HL-60 (cell line): ENCODE measurements around the gene TIMELESS.

ENCODE experiments used
- POLR2AphosphoS5 ChIP-seq: IDR thresholded peaks from 2 replicates; pipeline ENCODE4 v1.6.1; 2012; ENCODE audit warnings: low read depth
- TF ChIP-seq, protein P1 (sequence below): IDR thresholded peaks from 2 replicates; pipeline ENCODE4 v1.6.1; 2012; ENCODE audit warnings: low read depth; ENCODE audit not compliant: insufficient replicate concordance
- TF ChIP-seq, protein P2 (sequence below): IDR thresholded peaks from one replicate; pipeline ENCODE4 v1.5.1; 2011; ENCODE audit warnings: low read length, control low read depth, inconsistent platforms; ENCODE audit not compliant: insufficient read depth

DNA sequence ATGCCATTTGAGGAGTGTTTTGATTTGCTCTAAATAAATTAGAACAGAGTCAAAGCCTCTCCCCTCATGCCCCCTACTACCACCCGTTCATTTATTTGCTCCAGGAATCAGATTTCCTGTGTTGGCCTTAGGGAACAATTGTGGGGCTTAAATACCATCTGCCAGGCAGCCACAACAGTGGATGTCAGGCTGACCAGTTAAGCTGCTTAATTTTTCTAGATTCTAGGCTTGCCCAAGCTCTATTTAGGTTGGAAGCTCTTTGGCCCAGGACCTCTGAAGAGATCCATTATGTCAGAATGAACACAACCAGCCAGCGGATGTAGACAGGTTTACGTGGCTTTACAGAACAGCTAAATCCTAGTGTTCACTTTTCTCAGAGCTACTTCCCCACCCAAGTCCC lies 1.0 kb upstream of the TIMELESS start:
- no peak for TF ChIP-seq POLR2AphosphoS5
- TF ChIP-seq, protein P1, sequence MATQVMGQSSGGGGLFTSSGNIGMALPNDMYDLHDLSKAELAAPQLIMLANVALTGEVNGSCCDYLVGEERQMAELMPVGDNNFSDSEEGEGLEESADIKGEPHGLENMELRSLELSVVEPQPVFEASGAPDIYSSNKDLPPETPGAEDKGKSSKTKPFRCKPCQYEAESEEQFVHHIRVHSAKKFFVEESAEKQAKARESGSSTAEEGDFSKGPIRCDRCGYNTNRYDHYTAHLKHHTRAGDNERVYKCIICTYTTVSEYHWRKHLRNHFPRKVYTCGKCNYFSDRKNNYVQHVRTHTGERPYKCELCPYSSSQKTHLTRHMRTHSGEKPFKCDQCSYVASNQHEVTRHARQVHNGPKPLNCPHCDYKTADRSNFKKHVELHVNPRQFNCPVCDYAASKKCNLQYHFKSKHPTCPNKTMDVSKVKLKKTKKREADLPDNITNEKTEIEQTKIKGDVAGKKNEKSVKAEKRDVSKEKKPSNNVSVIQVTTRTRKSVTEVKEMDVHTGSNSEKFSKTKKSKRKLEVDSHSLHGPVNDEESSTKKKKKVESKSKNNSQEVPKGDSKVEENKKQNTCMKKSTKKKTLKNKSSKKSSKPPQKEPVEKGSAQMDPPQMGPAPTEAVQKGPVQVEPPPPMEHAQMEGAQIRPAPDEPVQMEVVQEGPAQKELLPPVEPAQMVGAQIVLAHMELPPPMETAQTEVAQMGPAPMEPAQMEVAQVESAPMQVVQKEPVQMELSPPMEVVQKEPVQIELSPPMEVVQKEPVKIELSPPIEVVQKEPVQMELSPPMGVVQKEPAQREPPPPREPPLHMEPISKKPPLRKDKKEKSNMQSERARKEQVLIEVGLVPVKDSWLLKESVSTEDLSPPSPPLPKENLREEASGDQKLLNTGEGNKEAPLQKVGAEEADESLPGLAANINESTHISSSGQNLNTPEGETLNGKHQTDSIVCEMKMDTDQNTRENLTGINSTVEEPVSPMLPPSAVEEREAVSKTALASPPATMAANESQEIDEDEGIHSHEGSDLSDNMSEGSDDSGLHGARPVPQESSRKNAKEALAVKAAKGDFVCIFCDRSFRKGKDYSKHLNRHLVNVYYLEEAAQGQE: no peak
- TF ChIP-seq, protein P2, sequence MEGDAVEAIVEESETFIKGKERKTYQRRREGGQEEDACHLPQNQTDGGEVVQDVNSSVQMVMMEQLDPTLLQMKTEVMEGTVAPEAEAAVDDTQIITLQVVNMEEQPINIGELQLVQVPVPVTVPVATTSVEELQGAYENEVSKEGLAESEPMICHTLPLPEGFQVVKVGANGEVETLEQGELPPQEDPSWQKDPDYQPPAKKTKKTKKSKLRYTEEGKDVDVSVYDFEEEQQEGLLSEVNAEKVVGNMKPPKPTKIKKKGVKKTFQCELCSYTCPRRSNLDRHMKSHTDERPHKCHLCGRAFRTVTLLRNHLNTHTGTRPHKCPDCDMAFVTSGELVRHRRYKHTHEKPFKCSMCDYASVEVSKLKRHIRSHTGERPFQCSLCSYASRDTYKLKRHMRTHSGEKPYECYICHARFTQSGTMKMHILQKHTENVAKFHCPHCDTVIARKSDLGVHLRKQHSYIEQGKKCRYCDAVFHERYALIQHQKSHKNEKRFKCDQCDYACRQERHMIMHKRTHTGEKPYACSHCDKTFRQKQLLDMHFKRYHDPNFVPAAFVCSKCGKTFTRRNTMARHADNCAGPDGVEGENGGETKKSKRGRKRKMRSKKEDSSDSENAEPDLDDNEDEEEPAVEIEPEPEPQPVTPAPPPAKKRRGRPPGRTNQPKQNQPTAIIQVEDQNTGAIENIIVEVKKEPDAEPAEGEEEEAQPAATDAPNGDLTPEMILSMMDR: no peak
